Fibroblast of lung (primary cell): ENCODE measurements around the gene GTPBP6.

Source experiments
- EZH2 ChIP-seq: IDR thresholded peaks from 2 replicates; pipeline ENCODE4 v1.5.1; 2012; ENCODE audit warnings: low read length, control low read depth, mild to moderate bottlenecking; ENCODE audit errors: missing control alignments
- TF ChIP-seq, protein P1 (sequence below), 2 donors: IDR thresholded peaks in 1 of 2; conservative IDR thresholded peaks in 1 of 2; 1 replicate in 1 of 2; 2 replicates in 1 of 2; pipeline ENCODE4 v1.5.1; 2011 to 2012; ENCODE audit warnings: low read length in 2 of 2, control low read depth in 1 of 2, inconsistent platforms in 1 of 2, low read depth in 1 of 2, mild to moderate bottlenecking in 1 of 2

DNA sequence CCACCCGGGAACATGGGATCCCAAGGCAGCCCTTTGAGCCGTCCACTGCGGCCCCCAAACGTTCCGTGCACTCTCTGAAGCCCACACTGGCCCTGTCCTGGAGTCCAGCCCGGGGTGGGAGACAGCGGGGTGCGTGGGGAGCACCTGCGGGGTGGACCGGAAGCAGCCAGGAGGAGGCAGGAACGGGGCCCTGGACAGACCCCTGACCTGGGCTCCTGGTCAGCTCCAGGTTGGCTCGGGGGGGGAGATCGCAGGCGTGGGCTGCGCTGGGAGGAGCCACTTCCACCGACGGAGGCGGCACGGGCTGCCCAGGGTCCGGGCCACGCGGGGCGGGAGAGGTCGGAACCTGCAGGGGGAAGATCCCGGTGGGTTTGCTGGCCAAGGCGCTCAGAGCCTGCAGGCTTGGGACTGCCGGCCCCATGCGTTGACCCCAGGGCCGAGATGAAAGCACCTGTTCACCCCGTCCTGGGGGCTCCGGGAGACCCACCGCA is 43.1 kb downstream of the GTPBP6 start:
- TF ChIP-seq, protein P1, sequence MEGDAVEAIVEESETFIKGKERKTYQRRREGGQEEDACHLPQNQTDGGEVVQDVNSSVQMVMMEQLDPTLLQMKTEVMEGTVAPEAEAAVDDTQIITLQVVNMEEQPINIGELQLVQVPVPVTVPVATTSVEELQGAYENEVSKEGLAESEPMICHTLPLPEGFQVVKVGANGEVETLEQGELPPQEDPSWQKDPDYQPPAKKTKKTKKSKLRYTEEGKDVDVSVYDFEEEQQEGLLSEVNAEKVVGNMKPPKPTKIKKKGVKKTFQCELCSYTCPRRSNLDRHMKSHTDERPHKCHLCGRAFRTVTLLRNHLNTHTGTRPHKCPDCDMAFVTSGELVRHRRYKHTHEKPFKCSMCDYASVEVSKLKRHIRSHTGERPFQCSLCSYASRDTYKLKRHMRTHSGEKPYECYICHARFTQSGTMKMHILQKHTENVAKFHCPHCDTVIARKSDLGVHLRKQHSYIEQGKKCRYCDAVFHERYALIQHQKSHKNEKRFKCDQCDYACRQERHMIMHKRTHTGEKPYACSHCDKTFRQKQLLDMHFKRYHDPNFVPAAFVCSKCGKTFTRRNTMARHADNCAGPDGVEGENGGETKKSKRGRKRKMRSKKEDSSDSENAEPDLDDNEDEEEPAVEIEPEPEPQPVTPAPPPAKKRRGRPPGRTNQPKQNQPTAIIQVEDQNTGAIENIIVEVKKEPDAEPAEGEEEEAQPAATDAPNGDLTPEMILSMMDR (conservative IDR thresholded peaks at IDR 0.05 in 1 of 2, IDR thresholded peaks at IDR 0.05 in 1 of 2; ENCODE audit: low read depth in 1 of 2, low read length in 2 of 2) = no peak
- TF ChIP-seq EZH2 = no peak
